GM12878 (cell line): Measurements from ENCODE around the gene PMF1. TPM values are rescaled to one million over a fixed set of nuclear protein-coding genes. Genes with fewer than 3 reads are reported as not detected.
"Not testable (repeated sequence)": the region's sequence is repeated elsewhere in the genome, so short reads cannot be mapped to it uniquely, and the experiment has no call there.

Experiments
- ATAC-seq: fragments of 200-7000 bp; cut with Tn5 transposase; 3 replicates; pipeline ENCODE4 v1.9.1; 2020; ENCODE audit warnings: mild to moderate bottlenecking, moderate library complexity
- BruUV-seq: library from RNA; stranded (reverse); fragments of 400-500 nt; replicated peaks from 2 replicates; lab custom pipeline; 2021; lab: Mats Ljungman, UMichigan
- CTCF ChIA-PET: fragments of 300-600 bp; sonication (Branson Sonifier 250); formaldehyde crosslinking; extraction: SDS; loops from one replicate; lab custom pipeline; 2021; ENCODE audit warnings: inconsistent platforms; lab: Yijun Ruan, JAX
- POLR2A ChIA-PET: fragments of 350-600 bp; formaldehyde crosslinking; extraction: SDS; loops from one replicate; lab custom pipeline; 2021; ENCODE audit warnings: inconsistent platforms; lab: Charles Lee
- RAD21 ChIA-PET: fragments of 300-600 bp; sonication (Branson Sonifier 250); formaldehyde crosslinking; loops from one replicate; lab custom pipeline; 2023; ENCODE audit warnings: antibody characterized with exemption; ENCODE audit not compliant: unreplicated experiment; lab: Charles Lee
- SMC1A ChIA-PET: fragments of 300-600 bp; sonication (Branson Sonifier 250); formaldehyde crosslinking; loops from one replicate; lab custom pipeline; 2023; ENCODE audit not compliant: unreplicated experiment, uncharacterized antibody; lab: Charles Lee
- DNase-seq: peaks from one replicate; pipeline ENCODE4 v3.0.0-alpha.2; 2011; ENCODE audit warnings: low read depth, low spot score
- FAIRE-seq: peaks from 3 replicates; lab custom pipeline; 2011; peaks lifted over from hg19 to GRCh38; lab: Jason Lieb, UNC
- H2AFZ ChIP-seq: 2 replicates; pipeline ENCODE4 v1.6.0; 2011; ENCODE audit warnings: low read depth, low read length, control low read depth; ENCODE audit not compliant: control insufficient read depth
- H3K27ac ChIP-seq: 2 replicates; pipeline ENCODE4 v1.5.1; 2011; ENCODE audit warnings: control low read depth; ENCODE audit not compliant: control insufficient read depth, insufficient read depth
- H3K27me3 ChIP-seq, 2 experiments: replicated peaks in 1 of 2; 2 replicates each; pipeline versions ENCODE4 v1.6.0 to v1.6.1; 2011; ENCODE audit warnings: low read length in 1 of 2; ENCODE audit not compliant: control insufficient read depth in 2 of 2, insufficient read depth in 2 of 2
- H3K36me3 ChIP-seq, 2 experiments: 2 replicates each; pipeline ENCODE4 v1.5.1; 2011; ENCODE audit warnings: low read length in 1 of 2; ENCODE audit not compliant: control insufficient read depth in 2 of 2, insufficient read depth in 2 of 2
- H3K4me1 ChIP-seq: 2 replicates; pipeline ENCODE4 v1.6.1; 2011; ENCODE audit warnings: mild to moderate bottlenecking, low read length, moderate library complexity, mixed read lengths; ENCODE audit not compliant: control insufficient read depth, insufficient read depth
- H3K4me2 ChIP-seq: 2 replicates; pipeline ENCODE4 v1.6.0; 2011; ENCODE audit warnings: control low read depth; ENCODE audit not compliant: control insufficient read depth, insufficient read depth
- H3K4me3 ChIP-seq: fragments of 200-600 bp; sonication (generic); 2 replicates; pipeline ENCODE4 v1.5.1; 2016
- H3K79me2 ChIP-seq: 2 replicates; pipeline ENCODE4 v1.6.0; 2011; ENCODE audit warnings: low read length; ENCODE audit not compliant: control insufficient read depth, insufficient read depth
- H3K9ac ChIP-seq: 2 replicates; pipeline ENCODE4 v1.8.0; 2011; ENCODE audit warnings: low read length, control low read depth, mixed read lengths; ENCODE audit not compliant: control insufficient read depth, insufficient read depth
- H3K9me3 ChIP-seq: replicated peaks from 3 replicates; pipeline ENCODE4 v1.5.1; 2011; ENCODE audit warnings: mild to moderate bottlenecking, low read length; ENCODE audit not compliant: control insufficient read depth, insufficient read depth
- H4K20me1 ChIP-seq: 2 replicates; pipeline ENCODE4 v1.6.0; 2011; ENCODE audit not compliant: control insufficient read depth, insufficient read depth
- WGBS: methylation state at CpG from one replicate; pipeline ENCODE4 v1.1.6; 2016; ENCODE audit warnings: low lambda C conversion rate; ENCODE audit not compliant: insufficient replicate concordance, insufficient coverage; ENCODE audit errors: missing lambda C conversion rate; 5-methylcytosine and 5-hydroxymethylcytosine counted together
- in situ Hi-C: fragments of 300-500 bp; cut with MboI; formaldehyde crosslinking; loops from 9 replicates; pipeline ENCODE4 v1.14.3; 2018; ENCODE audit warnings: mixed read lengths
- intact Hi-C: fragments of 100-400 bp; cut with micrococcal nuclease; formaldehyde crosslinking; loops from one replicate; pipeline ENCODE4 v1.14.2; 2022; ENCODE audit not compliant: unreplicated experiment
- polyA plus RNA-seq, 11 experiments: library from polyadenylated mRNA; depleted of rRNA in 4 of 11; unstranded in 6 of 11; stranded (reverse) in 5 of 11; fragments of >200 nt; fragmentation: Nextera tagmentation in 4 of 11; fragmentation: Illumina TruSeq in 1 of 11; extraction: Ambion mirVana in 4 of 11; extraction: Trizol in 1 of 11; gene quantifications; 1 replicate in 1 of 11; 2 replicates in 10 of 11; pipeline versions ENCODE4 v1.2.1 to v1.2.3, GENCODE V29; 2011 to 2016; ENCODE audit warnings: inconsistent platforms in 2 of 11, missing spikeins in 2 of 11, low read depth in 1 of 11
- total RNA-seq, 4 experiments: library from RNA; depleted of rRNA in 3 of 4; stranded (reverse); fragments of >200 nt in 3 of 4; fragmentation: Illumina TruSeq in 1 of 4; extraction: Trizol in 1 of 4; gene quantifications; 2 replicates each; pipeline versions ENCODE4 v1.2.1 to v1.2.3, GENCODE V29; 2013 to 2021

PMF1 gene
- total and polyA plus RNA-seq, 10 of the 15 experiments (the other 5 are each of a cell fraction or from before 2014, with no cell fraction given), result 6.7 to 105 (median 67.3) TPM

- FAIRE-seq, H3K36me3 ChIP-seq, H3K27ac ChIP-seq, CTCF ChIA-PET, POLR2A ChIA-PET, H3K9ac ChIP-seq, H3K9me3 ChIP-seq, H2AFZ ChIP-seq, SMC1A ChIA-PET, H3K4me1 ChIP-seq, BruUV-seq, H3K79me2 ChIP-seq, ATAC-seq, H3K27me3 ChIP-seq, H3K4me3 ChIP-seq, H3K4me2 ChIP-seq, in situ Hi-C loops, RAD21 ChIA-PET, H4K20me1 ChIP-seq, DNase-seq, intact Hi-C loops: not testable (repeated sequence)
- 81% methylated on average over 12 of the region's 12 CpGs for WGBS
Measured at GRCh38 chr1:156182010-156182779, 30.6 kb upstream of the PMF1 start.

- H3K9me3 ChIP-seq, H2AFZ ChIP-seq, H3K4me2 ChIP-seq, POLR2A ChIA-PET, in situ Hi-C loops, H3K79me2 ChIP-seq, RAD21 ChIA-PET, FAIRE-seq, H3K27me3 ChIP-seq, BruUV-seq, H4K20me1 ChIP-seq, H3K36me3 ChIP-seq, H3K4me3 ChIP-seq, H3K9ac ChIP-seq, H3K4me1 ChIP-seq, H3K27ac ChIP-seq, SMC1A ChIA-PET, intact Hi-C loops, DNase-seq, ATAC-seq, CTCF ChIA-PET: not testable (repeated sequence)
- WGBS, result 58% methylated on average over 2 of the region's 2 CpGs
Measured at GRCh38 chr1:156186347-156187177, 26.2 kb upstream of the PMF1 start.

- ATAC-seq, H3K4me2 ChIP-seq, CTCF ChIA-PET, H3K9me3 ChIP-seq, DNase-seq, H3K4me3 ChIP-seq, RAD21 ChIA-PET, H2AFZ ChIP-seq, H3K36me3 ChIP-seq, BruUV-seq, H3K4me1 ChIP-seq, intact Hi-C loops, H4K20me1 ChIP-seq, H3K9ac ChIP-seq, FAIRE-seq, H3K27me3 ChIP-seq, H3K27ac ChIP-seq, in situ Hi-C loops: not testable (repeated sequence)
- ChIA-PET SMC1A (interaction anchor here (1.0 to 2.1 kb wide), 3 partner anchors 8 to 40 kb away, joined by 3 to 5 read pairs (median 5); no protein-coding TSS in a partner anchor), POLR2A (interaction anchor here (1.3 kb wide), 1 partner anchor 26 kb away, joined by 4 read pairs; no protein-coding TSS in a partner anchor)
- WGBS, result 97% methylated on average over 4 of the region's 4 CpGs
- peaks cover 18% of the 10 kb centered on the region for H3K79me2 ChIP-seq
Measured at GRCh38 chr1:156190265-156190664, 22.5 kb upstream of the PMF1 start.
